ENCODE data around the gene ROR2.

DNA sequence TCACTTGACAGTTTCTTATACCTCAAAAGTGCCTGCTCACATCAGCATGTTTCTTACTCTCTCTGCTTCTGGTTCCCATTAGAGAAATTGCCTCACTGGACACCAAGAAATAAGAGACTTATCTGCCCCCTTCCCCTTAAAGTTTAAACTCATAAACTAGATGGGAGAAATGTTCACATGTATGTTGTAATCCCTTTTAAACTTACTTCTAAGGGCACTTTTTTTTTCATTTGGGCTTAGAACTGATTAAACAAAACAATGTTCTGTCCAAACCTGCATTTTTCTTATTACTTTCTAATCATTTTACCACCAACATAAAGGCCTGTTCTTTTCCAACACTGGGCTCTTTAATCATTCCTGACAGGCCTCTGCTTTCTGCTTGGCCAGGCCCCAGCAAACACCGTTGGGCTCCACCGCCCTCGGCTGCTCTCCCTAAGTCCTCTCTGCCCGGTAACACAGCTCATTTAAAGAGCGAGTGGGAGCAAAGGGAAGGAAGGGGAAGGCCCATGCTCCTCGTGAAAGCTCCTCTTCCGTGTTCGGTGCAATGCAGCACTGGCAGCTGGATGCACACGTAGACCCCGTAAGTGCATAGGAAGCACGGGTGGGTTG lies 53.4 kb downstream of the ROR2 start:
- no peak for TF ChIP-seq POLR2A (IDR thresholded peaks at IDR 0.05; ENCODE audit: low read length)
- no peak for TF ChIP-seq GATA1 (IDR thresholded peaks at IDR 0.05; ENCODE audit: low read depth, low read length)
